GM18498 (cell line): ENCODE measurements around the gene RALGAPA2.

Experiments
- ATAC-seq: cut with Tn5 transposase; IDR thresholded peaks from one replicate; pipeline ENCODE4 v1.9.1; 2021; ENCODE audit warnings: mild to moderate bottlenecking, moderate library complexity; ENCODE audit not compliant: unreplicated experiment

Gene RALGAPA2

DNA sequence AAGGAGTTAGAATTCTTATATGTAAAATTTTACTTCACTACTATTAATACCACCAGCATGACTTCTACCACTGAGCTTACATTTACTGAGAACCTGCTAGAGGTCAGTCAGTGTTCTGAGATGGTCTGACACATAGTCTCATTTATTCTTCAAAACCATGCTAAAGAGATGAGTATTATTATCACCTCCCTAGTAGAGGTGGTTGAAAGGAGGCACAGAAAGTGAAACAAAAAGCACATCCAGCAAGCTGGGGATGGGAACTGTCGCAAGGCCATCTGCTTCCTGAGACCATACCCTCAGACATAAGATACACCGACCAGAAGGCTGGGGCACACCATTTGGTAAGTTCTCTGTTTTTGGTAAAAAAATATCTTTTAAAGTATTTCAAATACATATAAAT, 206.9 kb downstream of the RALGAPA2 start:
- peak; percentile 76 for ATAC-seq

DNA sequence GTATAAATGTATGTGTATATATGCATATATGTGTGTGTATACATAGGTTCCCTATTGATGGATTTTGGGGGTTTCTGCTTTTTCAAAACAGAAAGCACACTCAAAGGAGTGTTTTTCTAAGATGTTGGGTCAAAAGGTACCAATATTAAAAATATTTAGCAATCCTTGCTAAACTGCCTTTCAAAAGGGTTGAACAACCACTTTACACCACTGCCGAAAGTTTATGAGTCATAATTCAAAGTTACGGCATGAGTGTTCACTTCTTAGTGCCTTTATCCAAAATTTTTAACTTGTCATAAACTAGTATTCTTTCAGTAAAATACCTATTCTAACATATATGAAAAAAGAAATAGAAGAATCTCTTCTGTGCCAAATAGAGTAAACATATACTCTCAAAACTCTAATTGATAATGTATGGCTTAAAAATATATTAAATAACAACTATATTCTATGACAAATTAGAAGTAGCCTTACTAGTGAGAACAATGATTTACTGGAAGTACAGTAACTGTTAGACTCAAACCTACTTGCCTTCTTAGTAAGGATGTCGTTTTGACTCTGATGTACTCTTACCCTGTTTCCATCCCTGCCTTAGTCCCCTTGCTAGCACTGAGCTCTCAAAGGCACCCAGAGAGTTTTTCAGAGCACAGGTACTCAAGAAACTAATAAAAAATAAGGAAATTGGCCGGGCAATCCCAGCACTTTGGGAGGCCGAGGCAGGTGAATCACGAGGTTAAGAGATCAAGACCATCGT, 208.5 kb downstream of the RALGAPA2 start:
- ATAC-seq: no peak

DNA sequence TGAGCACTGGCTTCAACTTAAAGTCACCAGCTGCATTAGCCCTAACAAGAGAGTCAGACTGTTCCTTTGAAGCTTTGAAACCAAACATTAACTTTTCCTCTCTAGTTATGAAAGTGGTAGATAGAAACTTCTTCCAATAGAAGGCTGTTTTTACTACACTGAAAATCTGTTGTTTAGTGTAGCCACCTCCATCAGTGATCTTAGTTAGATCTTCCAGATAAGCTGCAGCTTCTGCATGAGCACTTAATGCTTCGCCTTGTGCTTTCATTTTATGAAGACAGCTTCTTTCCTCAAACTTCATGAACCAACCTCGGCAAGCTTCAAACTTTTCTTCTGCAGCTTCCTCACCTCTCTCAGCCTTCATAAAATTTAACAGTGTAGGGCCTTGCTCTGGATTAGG, 211.3 kb downstream of the RALGAPA2 start:
- ATAC-seq: no peak

DNA sequence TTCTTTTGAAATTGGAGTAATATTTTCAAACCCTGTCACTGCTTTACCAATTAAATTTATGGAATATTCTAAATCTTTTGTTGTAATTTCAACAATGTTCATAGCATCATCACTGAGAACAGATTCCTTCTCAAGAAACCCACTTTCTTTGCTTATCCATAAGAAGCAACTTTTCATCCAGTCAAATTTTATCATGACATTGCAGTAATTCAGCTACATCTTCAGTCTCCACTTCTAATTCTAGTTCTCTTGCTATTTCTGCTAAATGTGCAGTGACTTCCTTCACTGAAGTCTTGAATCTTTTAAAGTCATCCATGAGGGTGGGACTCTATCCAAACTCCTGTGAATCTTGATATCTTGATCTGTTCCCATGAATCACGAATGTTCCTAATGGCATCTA, 212.1 kb downstream of the RALGAPA2 start:
- ATAC-seq: no peak

DNA sequence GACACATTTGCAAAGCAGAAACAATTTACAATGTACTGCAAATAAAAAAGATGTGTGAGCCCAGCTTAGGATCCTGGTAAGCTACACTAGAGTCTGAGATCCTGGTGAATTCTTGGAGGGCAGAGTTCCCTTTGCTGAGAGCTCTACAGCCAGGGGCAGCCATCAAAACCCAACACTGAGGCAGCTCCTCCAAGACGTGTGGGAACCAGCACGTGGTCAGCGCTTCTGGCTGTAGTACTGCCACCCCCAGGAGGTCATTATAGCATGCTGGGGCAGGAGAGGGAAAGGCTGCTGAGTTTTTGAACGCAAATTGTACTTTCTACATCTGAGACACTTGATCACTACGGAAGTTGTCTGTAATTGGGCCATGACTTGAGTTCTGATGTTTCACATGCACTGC, 213.0 kb downstream of the RALGAPA2 start:
- no peak for ATAC-seq

DNA sequence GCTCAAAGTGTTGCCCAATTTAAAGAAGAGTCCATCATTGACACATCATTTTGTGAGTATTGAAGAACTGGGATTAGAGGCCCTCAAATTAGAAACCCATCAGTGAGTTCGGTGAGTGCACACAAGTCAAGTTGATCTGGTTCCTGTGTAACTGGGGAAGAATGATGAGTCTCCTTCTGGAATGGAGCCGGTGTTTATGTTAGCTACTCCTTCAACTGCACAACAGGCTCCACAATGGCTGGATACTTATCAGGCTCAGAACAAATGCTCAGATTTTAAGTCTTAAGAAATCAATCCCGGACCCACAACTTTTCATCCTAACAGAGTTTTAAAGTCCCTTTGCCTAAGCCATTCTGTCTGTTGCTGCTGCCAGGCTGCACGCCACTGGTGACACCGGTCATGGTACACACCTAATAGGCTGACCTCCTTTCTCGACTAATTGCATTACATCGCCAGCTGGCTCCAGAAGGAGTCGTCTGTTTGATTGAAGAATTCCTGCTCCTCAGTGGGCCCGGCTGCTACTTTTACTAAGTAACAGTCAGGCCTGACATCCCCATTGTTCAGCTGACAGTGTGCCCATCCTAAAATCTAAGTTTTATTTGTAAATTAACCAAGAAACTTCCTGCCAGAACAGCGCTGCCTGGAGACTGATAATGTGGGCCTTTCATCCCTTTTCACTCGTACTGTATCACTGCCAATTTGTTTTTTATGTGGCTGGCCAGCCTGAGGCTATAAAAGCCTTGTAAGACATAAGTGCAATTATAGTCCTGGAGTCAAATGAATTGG, 214.2 kb downstream of the RALGAPA2 start:
- no peak for ATAC-seq

DNA sequence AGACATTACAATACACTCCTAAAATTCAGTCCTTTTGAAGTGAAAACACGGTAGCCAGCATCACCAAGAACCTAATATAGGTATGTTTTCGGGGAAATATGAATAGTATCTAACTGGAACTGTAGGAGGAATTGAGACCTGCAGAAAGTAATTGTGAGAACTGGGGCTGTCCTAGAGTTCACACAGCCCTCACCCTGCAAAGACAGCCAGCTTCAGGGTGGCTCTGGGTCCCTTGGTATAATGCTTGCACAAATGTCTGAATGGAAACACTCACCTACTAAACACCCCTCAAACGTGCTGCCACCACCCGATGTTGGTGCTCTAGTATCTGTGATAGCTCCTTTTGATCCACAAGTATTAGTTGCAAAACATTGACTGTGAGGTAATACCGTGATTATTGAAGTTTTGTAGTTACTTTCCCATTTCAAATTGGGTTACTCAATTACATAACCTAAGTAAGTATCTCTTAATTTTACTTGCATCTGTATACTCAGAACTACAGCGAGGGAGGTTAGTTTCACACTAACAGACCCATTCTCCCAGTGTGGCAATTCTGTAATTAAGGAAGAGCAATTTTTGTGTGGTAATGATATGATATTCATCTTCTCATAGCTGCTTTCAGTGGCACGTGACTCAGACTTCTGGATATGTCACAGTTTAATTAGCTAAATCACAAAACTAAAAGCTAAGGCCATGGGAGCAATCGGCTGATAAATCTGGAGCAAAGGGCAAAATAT, 215.0 kb downstream of the RALGAPA2 start:
- no peak for ATAC-seq

DNA sequence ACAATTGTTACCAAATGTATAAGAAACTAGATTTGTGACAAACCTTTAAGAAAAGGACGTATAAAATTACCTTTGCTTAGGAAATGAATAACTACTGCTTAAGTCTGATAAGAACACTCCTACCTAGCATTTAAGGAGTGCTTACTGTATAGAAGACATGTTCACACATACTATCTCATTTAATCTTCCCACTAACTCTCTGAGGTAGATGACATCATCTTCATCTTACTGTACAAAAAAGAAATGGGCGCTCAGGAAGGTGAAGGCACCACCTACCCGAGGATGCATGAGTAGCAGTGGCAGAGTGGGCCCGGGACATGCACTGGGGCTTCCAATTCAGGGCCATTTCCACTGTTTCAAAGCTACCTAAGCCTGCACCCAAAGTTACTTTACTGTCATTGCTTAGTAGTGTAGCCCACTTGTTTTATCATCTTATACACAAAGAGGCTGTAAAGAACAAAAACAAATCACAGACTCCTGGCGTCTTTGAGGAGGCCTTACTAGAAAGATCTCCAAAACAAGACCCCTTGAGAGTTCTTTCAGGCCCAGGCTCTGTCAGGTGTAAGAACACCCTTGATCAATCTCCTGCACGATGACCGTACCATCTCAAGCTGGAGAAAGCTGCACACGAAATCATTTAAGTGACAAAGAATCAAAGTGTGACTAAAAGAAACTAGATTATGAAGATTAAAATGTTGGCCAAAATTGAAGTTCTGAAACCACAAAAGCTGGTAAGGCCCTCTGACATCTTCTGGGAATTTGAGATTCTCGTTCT, 216.5 kb downstream of the RALGAPA2 start:
- no peak for ATAC-seq

DNA sequence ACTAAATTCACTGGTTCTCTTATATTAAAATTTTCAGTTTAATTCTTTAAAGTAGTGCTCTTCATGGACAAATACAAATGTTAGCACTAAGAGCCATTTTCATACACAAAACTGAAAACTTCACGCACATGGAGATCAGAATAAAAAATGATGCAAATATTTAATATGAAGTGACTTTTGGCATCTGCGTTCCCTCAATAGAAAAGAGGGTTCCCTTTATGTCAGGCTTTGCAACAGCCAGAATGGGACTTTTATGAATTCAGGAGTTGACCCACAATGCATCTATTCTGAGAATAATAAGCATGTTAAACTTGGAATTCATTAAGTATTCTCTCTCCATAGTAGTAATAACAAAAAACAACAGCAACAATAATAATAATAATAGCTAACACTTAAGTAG, 218.7 kb downstream of the RALGAPA2 start:
- no peak for ATAC-seq

DNA sequence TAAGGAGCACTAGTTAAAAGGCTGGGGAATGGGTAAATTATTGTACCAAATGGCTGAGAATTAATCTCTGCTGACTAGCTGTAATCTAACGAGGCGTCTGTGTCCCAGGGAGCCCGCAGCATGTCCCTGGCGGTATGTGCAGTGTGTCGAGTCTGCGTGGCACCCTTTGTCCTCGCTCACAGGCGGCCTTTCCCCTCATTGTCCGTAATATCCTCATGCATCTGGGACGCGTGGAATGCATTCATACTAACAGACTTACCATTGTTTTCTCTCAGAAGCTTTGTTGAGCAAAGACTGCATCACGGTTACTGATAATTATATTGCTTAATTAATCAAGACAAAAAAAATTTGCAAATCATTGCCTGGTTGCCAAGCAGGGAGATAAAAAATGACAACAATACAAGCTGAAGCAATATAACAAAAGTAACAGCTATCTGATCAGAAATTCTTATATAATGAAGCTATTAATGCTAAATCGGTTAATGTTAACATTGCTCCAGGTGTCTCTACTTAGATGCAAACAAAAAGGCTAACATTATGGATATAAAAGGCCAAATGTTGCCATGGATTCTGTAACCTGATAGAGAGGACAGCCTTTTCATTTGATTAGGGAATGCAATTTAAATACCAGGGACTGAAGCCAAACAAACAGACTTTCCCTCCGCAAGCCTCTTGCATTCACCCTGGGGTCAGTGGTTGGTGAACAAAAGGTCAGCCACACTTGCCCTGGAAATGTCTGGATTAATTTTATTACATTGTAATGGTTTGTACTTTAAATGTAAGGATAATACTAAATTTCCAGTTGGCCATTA, 219.7 kb downstream of the RALGAPA2 start:
- ATAC-seq: no peak

DNA sequence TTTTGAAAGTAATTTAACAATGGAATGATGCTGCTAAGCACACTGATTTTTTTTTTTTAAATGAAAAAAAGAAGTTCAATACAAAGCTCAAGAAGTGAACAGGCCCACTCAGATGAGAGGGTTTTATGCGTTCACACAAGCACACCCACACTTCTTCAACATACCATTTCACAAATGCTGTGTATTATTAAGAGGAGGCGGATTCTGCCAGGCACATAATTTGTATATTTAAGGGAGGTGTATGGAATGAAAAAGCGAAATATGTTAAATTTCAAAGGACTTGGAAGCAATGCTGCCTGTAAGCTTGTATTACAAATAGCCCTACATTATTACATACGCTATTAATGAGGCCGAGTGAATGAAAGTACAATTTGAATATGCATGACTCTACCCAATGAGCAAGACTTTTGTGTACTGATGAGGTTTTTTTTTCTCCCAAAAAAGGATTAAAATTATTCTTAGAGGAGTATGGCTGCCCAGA, 220.6 kb downstream of the RALGAPA2 start:
- ATAC-seq: no peak

DNA sequence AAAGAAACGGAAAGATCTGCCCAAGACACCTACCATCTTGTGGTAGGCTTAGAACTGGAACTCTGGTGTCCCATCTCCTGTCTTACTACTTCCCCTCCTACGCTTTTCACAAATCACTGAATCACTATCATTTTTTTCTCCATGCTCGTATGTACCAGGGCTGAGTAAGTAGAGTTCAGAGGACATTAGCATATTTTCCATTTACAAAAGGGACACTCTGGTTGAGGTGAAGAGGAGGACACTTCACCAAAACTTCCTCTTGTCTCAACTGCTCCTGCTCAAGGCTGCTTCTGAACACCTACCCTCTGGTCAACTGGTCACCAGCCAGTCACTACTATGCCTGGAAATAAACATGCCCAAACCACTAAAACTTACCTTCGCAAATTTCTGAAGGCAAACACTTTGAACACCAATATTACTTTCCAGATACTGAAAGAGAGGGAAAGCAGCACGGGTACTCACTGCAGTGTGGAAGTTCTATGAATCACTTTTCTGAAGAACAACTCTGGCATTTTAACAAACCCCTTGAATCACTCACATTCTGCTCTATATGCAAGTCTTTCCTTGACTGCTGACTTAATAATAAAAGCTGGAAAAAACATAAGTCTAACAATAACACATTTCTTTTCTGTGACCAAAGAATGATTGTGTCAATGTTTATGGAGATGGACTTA, 221.2 kb downstream of the RALGAPA2 start:
- ATAC-seq: no peak

DNA sequence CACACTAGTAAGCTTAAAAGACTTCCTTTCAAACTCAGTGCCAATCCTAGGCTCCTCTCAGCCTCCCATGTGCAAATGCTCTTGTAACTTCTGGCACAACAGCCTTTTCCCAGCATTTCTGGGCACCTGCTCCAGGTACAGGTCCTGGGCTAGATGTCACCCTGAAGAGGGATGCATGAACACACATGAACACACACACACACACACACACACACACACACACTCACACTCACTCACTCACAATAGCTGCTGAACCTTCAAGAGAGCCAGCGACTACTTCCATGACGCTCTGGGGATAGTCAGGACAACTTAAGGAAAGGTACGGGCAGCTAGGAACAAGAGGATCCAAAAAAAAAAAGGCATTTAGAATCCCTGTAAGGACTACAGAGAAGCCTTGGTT, 221.8 kb downstream of the RALGAPA2 start:
- ATAC-seq: no peak

DNA sequence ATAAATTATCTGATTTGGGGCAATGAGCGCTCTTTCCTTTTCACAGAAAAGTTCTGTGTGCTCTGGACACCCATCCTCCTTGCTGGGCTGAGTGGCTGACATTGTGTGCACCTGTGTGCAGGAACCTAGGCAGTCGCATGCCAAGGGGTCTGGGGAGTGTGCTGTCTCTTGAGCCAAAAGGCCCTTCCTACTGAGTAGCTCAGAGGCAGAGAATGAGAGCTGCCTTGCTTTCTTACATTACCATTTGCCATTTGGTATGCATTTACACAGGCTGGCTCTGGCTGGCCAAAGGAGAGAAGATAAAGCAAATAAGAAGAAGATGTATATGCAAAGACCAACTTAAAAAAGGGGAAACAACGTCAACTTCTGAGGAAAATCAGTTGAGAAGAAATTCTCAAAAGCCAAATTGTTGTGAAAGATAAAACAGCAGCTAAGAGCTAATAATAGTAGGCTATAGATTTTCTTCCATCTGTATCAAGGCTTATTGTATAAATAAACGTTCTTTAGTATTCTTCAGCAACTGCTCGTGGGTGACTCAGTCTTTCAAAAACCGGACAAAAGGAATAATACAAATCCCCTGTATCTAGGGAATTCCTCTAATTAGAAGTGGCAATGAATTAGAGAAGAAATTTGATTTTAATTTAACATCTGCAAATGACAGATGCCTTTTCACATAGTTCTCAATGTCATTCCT, 222.6 kb downstream of the RALGAPA2 start:
- ATAC-seq: peak; percentile 57

DNA sequence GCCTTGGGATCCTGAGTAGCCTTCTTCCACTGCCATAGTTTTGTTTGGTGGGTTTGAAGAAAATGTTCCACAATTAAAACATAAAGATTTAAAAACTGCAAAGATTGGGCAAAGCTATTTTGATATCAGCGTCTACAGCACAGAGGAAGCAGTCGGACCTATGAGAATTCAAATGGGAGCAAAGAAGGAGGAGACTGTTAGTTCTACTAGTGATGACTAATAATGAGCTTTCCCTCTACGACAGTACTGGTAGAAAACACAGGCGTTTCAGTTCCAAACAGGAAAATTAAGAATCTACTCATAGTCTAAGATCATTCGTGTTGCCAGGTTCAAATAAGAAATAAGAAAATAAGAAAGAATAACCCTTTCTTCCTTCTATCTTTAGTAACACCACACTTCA, 223.4 kb downstream of the RALGAPA2 start:
- peak; percentile 87 for ATAC-seq

DNA sequence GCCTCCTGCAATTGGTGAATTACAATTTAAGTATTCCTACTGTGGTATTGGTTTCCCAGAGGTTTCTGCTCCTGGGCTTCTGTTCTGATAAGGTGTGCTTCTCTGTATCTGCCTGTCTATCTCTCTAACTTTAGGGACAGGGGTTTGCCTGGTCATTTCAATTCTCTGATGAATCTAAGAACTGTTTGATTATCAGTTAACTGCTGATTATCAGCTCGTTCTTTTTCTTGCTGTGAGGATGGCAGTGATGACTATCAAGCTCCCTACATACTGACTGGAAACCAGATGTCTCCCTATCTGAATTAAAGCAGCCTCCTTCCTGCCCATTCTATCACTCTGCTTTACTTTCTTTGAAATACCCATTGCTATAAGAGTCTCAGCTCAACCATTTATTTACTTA, 224.1 kb downstream of the RALGAPA2 start:
- ATAC-seq: no peak

DNA sequence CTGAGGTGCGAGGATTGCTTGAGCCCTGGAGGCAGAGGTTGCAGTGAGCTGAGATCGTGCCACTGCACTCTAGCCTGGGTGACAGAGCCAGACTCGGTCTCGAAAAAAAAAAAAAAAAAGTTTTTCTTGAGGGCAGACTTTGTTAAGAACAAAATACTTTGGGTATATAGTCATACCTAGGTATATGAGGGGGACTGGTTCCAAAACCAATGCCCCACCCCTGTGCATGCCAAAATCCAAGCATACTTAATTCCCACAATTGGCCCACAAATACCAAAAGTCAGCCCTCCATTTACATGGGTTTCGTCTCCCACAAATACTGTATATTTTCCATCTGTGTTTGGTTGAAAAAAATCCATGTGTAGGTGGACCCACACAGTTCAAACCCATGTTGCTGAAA, 224.6 kb downstream of the RALGAPA2 start:
- ATAC-seq: no peak

DNA sequence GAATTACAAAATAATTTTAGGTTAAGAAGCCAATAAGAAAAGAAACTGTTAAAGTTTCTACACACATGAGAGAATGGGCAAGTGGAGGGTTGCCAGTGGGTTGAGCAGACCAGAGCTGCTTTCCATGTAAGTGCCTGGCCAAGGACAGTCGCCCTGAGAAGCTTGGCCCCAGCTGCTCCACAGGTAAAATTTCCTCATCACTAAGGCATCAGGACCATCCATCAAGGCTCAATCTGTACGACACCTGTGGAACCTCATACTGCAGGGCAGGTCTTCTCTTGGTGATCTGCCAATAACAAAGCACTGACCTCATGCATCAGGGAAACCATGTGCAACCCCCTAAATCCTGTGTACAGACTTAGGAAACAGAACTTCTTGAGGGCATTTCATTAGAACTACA, 229.1 kb downstream of the RALGAPA2 start:
- no peak for ATAC-seq

DNA sequence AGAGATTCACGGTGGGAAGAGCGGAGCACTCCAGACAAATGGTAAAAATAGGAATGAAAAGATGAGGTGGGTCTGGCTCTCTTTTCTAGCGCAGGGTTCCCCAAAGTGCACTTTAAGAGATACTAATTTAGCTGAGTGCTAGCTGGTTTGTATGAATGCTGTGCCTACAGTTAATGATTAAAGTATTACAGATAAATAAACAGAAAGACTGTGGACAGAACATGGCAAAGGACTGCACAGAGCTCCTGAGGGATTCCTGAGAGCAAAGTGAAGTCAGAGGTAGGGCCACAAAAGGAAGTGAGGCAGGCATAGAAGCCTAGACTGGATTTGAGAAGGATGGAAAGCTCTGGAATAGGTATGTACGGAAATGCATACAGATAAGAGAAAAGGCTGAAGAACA, 230.0 kb downstream of the RALGAPA2 start:
- ATAC-seq: no peak
